Glutamatergic neuron (in vitro differentiated cells): ENCODE measurements around the gene FBXL3. TPM values are rescaled to one million over a fixed set of nuclear protein-coding genes. Genes with fewer than 3 reads are reported as not detected.

Source experiments
- DNase-seq: peaks from one replicate; pipeline ENCODE4 v3.0.0; 2022
- H3K27ac Mint-ChIP-seq: one replicate; pipeline ENCODE4 v1.8.0; 2020; ENCODE audit warnings: mild to moderate bottlenecking, mixed read lengths, inconsistent platforms; ENCODE audit not compliant: unreplicated experiment
- H3K27me3 Mint-ChIP-seq: one replicate; pipeline ENCODE4 v1.8.0; 2020; ENCODE audit warnings: mild to moderate bottlenecking, moderate library complexity, mixed read lengths, inconsistent platforms; ENCODE audit not compliant: unreplicated experiment
- H3K36me3 Mint-ChIP-seq: one replicate; pipeline ENCODE4 v1.8.0; 2020; ENCODE audit warnings: mild to moderate bottlenecking, mixed read lengths, inconsistent platforms; ENCODE audit not compliant: unreplicated experiment
- H3K4me1 Mint-ChIP-seq: one replicate; pipeline ENCODE4 v1.8.0; 2020; ENCODE audit warnings: mild to moderate bottlenecking, low read depth, mixed read lengths, inconsistent platforms; ENCODE audit not compliant: unreplicated experiment
- H3K4me3 Mint-ChIP-seq: one replicate; pipeline ENCODE4 v1.8.0; 2020; ENCODE audit warnings: mild to moderate bottlenecking, mixed read lengths, inconsistent platforms; ENCODE audit not compliant: unreplicated experiment
- H3K9me3 Mint-ChIP-seq: one replicate; pipeline ENCODE4 v1.8.0; 2020; ENCODE audit warnings: mild to moderate bottlenecking, moderate library complexity, mixed read lengths, inconsistent platforms; ENCODE audit not compliant: unreplicated experiment
- CTCF ChIP-seq: fragments of 200-600 bp; sonication (generic); IDR thresholded peaks from one replicate; pipeline ENCODE4 v1.5.0; 2021; ENCODE audit not compliant: partially characterized antibody, unreplicated experiment
- total RNA-seq: library from RNA; stranded (reverse); fragmentation: NEBNext Ultra II Directional; extraction: Animal tissue kit (Norgen Biotek cat#: 25700); gene quantifications from one replicate; pipeline ENCODE4 v1.2.1, GENCODE V29; 2021; ENCODE audit not compliant: unreplicated experiment

FBXL3 gene
- total RNA-seq, 1 donor from 2014 or later: 27.1 TPM

DNA sequence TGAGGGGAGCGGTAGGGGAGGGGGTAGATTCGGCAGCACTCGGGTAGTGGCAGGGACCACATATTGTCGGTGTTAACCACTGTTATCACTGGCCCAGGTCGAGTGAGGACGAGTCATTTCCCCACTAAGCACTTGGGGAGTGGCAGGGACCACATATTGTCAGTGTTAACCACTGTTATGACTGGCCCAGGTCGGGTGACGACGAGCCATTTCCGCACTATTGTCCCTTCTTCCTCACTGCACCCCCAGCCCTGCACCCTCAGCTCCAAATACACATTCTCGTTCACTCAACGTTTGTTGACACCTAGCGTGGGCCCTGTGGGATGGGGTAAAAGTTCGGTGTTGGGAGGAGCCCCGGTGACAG, 35.5 kb downstream of the FBXL3 start:
- Mint-ChIP-seq H3K9me3 (no peaks in the 10 kb centered on the region), H3K4me3 (peak overlapping the region; percentile 81), H3K27me3 (peaks cover 4% of the 10 kb centered on the region), H3K4me1 (peaks cover 4% of the 10 kb centered on the region), H3K27ac (peak overlapping the region; percentile 52), H3K36me3 (peaks cover 4% of the 10 kb centered on the region)
- no peak for DNase-seq
- no peak for TF ChIP-seq CTCF

GRCh38 chr13:76983676-76984075, 43.3 kb downstream of the FBXL3 start:
- DNase-seq: no peak
- no peaks in the 10 kb centered on the region for H3K27me3 Mint-ChIP-seq
- no peak overlapping the region for H3K27ac Mint-ChIP-seq
- peaks cover 6% of the 10 kb centered on the region for H3K4me1 Mint-ChIP-seq
- H3K4me3 Mint-ChIP-seq: no peak overlapping the region
- H3K36me3 Mint-ChIP-seq: peaks cover 5% of the 10 kb centered on the region
- H3K9me3 Mint-ChIP-seq: no peaks in the 10 kb centered on the region
- TF ChIP-seq CTCF: no peak

GRCh38 chr13:76982061-76982460, 44.9 kb downstream of the FBXL3 start:
- H3K27me3 Mint-ChIP-seq: no peaks in the 10 kb centered on the region
- TF ChIP-seq CTCF: no peak
- DNase-seq: no peak
- H3K27ac Mint-ChIP-seq: no peak overlapping the region
- peaks cover 6% of the 10 kb centered on the region for H3K4me1 Mint-ChIP-seq
- H3K9me3 Mint-ChIP-seq: no peaks in the 10 kb centered on the region
- H3K4me3 Mint-ChIP-seq: no peak overlapping the region
- peaks cover 5% of the 10 kb centered on the region for H3K36me3 Mint-ChIP-seq

- peak; percentile 99 for TF ChIP-seq CTCF
Observed at GRCh38 chr13:76980075-76980718, 46.8 kb downstream of the FBXL3 start.

GRCh38 chr13:76976929-76977328, 50.0 kb downstream of the FBXL3 start:
- no peak overlapping the region for H3K4me3 Mint-ChIP-seq
- peaks cover 4% of the 10 kb centered on the region for H3K27me3 Mint-ChIP-seq
- no peaks in the 10 kb centered on the region for H3K36me3 Mint-ChIP-seq
- H3K27ac Mint-ChIP-seq: no peak overlapping the region
- peaks cover 2% of the 10 kb centered on the region for H3K9me3 Mint-ChIP-seq
- TF ChIP-seq CTCF: no peak
- no peak for DNase-seq
- peaks cover 16% of the 10 kb centered on the region for H3K4me1 Mint-ChIP-seq

More at GRCh38 chr13:76980075-76980718, 46.8 kb downstream of the FBXL3 start:
- DNase-seq: peak; percentile 96
- Mint-ChIP-seq H3K36me3 (no peaks in the 10 kb centered on the region), H3K27me3 (peaks cover 2% of the 10 kb centered on the region), H3K4me1 (peaks cover 9% of the 10 kb centered on the region), H3K27ac (no peak overlapping the region), H3K9me3 (peaks cover 2% of the 10 kb centered on the region), H3K4me3 (no peak overlapping the region)
